ENCODE results near the gene ASB13.

Gene ASB13

DNA sequence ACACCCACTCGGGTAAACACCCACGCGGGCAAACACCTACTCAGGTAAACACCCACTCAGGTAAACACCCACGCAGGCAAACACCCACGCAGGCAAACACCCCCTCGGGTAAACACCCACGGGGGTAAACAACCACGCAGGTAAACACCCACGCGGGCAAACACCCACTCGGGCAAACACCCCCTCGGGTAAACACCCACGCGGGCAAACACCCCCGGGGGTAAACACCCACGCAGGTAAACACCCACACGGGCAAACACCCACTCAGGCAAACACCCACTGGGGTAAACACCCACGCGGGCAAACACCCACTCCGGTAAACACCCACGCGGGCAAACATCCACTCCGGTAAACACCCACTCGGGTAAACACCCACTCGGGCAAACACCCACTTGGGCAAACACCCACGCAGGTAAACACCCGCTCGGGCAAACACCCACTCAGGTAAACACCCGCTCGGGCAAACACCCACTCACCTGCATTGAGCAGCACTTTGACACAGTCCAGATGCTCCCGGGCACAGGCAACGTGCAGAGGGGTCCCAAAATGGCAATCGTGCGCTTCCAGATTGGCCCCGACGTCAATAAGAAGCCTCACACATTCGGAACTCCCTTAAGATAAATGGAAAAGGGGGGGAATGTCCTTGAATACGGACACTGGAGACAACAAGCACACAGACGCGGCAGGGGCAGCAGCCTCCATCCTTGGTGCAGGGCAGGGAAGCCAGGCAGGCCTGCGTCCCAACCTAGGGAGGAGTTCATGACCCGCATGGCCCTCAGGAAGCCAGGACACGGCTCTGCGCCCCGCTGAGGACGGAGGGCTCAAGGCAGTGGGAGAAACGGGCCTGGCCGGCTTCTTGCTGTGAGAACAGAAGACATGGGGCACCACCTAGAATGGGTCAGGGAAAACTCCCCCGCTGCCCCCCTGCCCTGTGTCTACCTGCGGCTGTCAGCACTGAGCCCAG is 17.6 kb downstream of the ASB13 start:
- DNase-seq (ENCODE audit: insufficient read length, low spot score) (no peak), FAIRE-seq (no peak)

DNA sequence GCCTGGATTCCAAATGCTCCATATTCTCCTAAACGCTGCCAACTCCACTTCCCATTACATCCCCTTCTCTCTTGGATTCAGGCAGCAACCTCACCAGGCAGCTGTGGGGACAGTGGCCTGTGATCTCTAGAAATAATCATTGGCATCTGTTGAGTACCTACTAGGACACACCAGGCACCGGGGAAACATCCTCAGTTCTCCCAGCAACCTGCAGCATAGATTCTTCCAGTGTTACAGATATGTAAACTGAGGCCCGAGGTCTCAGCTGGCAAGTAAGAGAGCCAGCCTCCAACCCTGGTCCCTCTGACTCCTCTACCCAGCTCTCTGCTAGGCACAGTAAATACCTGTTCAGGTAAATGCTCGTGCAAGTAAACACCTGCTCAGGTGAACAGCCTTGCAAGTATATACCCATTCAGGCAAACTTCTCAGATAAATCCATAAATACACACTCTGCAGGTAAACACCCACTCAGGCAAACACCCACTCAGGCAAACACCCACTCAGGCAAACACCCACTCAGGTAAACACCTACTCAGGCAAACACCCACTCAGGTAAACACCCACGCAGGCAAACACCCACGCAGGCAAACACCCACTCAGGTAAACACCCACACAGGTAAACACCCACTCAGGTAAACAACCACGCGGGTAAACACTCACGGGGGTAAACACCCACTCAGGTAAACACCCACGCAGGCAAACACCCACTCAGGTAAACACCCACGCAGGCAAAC is 18.7 kb downstream of the ASB13 start:
- DNase-seq (ENCODE audit: insufficient read length, low spot score): no peak
- FAIRE-seq: no peak

DNA sequence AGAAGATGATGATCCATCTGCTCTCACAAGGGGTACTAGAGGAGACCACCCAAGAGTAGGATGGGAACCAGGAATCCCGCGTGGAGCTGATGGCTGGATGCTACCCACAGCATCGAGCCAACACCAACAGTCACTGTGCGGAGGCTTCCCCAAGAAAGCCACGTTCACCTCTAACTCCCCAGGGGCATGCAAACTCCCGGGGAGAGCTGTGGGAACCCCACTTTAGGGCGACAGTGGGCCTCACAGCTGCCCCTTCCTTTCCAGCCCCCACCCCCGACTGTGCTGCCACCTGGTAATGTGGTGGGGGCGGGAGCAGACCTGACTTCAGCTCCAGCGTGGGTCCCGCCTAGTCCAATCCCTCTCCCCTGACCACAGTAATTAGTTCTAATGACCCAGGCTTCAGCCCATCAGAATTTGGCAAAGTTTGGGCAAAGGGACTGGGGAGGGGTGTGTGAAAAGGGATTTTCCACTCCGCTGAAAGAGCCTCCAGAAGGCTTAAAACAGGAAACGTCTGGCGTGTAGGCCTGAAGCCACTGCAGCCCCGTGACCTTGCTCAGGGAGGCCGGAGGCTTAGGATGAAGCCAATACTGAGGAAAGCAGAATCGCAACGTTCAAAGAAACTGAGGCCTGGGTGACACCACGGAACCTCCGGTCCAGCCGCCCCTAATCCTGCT is 20.3 kb downstream of the ASB13 start:
- DNase-seq (ENCODE audit: insufficient read length, low spot score) (no peak), FAIRE-seq (no peak)

DNA sequence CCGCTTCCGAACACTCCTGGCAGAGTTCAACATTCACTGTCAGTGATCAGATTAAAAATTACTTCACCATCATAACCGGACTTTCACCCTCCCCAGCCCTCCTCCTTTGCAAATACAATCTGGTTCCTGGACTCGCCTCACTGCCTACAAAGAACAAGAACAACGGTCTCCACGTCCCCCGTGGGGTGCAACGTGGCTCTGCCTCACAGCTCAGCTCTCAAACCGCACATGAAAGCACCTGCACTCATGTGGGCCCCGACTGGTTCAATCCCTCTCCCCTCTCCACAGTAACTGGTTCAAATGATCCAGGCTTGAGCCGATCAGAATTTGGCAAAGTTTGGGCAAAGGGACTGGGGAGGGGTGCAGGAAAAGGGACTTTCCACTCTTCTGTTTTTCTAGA is 21.0 kb downstream of the ASB13 start:
- FAIRE-seq: no peak
- no peak for DNase-seq (ENCODE audit: insufficient read length, low spot score)

DNA sequence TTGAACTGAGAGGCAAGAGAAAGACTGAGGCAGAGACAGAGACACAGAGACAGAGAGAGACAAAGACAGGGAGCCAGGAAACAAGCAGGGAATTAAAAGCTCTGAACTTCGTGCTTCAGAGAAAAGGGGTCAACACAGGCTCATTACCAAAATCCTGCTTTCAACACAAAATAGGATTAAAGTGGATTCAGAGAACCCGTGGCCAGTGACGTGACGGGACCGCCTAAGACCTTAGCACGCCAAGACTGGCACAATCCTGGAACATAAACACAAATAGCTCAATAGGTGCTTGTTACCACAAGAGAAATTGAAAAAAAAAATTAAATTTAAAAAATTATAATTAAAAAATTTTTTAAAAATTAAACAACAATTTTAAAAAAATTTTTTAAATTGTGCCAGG is 21.5 kb downstream of the ASB13 start:
- no peak for FAIRE-seq
- DNase-seq (ENCODE audit: insufficient read length, low spot score): no peak

DNA sequence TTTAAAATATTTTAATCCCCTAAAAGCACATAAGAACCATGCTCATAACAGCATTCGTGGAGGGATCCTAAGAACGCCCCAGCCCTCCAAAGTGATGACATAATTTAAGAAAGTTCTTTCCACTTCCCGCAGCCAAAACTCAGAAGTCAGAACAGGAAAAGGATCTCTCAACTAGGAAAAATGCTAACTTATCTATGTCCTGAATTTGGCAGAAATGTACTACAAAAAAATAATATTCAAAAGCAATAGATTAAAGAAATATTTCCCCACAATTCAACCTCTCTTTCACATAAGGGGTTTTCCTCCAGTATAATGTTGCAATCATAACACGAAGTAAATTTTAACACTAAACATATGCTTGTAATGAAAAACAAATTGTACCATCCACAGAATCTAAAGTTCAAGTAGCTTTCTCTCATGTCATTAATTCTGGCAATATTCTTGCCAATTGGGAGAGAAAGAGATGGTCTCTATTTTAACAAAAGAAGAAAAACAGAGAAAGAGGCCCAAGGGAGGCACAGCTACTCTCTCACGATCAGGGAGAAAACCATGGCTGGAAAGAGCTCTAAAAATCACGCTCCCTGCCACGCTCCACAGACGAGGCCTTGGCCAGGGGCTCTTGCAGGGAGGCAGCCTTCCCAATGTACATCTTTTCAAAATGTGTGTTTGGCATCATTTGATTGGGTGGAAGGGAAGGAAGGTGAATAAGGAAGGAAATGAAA is 22.9 kb downstream of the ASB13 start:
- FAIRE-seq (no peak), DNase-seq (ENCODE audit: insufficient read length, low spot score) (no peak)

DNA sequence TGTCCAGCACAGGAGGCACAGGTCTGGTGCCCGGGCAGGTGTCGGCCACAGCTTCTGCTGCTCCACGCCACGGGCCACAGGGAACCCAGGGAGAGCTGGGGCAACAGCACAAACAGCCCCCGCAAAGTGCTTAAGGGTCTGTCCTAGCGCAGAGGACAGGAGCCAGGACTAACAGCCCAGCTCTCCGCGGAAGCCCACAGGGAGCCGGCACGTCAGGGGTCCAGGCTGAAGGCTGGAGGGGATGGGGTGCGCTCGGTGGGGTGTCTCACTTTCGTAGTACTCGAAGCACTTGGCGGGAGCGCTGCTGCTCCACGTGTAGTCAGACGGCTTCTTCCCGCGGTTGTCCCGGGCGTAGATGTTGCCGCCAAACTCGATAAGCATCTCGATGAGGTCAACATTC is 24.9 kb downstream of the ASB13 start:
- no peak for FAIRE-seq
- no peak for DNase-seq (ENCODE audit: insufficient read length, low spot score)

DNA sequence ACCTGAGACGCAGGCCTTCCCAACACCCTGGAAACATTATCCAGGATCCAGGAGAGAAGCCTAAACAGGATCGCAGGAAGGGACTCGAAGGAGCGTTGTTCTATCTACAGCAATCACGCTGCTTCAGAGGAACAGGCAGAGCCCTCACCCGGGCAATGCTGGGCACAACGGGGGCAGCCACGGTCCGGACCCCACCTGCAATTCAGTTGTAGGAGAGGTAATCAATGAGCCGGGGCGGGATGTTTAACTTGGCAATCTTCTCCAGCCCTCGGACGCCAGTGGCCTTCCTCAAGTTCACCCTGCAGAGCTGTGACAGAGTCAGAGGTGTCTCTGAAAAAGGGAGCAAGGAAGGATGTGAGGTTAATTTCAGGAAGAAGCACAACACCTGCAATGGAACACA is 25.9 kb downstream of the ASB13 start:
- DNase-seq (ENCODE audit: insufficient read length, low spot score) (no peak), FAIRE-seq (no peak)

DNA sequence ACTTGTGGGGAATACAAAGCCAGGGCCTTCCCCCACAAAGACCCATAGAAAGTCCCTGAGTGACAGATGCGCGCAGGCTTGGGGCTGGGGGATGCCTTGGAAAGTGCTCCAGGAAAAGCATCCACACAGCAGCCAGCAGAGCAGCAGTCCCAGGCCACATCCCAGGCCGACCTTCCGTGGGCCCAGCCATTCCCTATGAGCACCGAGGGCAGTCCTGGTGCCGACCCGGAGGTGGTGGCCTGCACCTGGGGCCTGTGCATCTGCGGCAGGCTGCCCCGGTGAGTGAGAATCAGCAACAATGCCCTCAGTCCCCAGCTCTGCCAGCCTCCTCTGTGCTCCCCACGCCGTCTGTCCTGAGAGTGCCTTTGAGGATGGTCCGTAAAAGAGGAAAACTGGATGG is 26.4 kb downstream of the ASB13 start:
- FAIRE-seq (no peak), DNase-seq (ENCODE audit: insufficient read length, low spot score) (no peak)

DNA sequence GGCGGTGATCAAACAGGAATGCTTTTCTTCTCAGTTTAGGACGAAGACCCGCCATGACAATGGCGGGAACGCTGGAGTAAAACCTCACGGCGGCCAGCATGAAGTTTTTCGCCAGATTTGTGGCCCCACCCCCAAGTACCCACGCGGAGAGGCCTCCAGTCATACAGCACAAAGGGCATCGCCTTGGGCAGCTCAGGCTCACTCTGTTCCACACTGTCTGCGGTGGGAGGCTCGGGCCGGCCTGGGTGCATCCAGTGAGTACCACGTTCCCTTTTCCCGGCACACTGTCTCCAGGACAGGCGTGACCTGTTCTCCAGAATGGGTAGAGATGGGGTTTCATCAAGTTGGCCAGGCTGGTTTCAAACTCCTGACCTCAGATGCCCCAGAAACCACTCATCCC is 27.3 kb downstream of the ASB13 start:
- FAIRE-seq: no peak
- DNase-seq (ENCODE audit: insufficient read length, low spot score): no peak

DNA sequence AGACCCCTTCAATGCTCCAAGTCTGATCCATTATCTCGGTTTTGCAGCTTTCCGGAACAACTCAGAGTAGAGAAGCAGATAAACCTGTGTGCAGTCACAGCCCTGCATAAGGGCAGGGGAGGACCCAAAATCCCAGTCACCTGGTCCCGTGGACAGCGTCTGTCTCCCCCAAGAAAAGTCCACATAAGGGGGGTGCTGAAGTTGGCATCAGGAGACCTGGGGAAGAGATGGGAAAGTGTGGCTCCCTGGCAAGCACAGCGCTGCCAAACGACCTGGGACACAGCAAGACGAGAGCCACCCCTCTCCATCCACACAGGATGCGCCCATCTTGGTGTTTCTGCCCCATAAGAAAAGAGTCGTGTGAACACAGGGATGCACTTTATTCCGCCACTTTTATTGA is 27.9 kb downstream of the ASB13 start:
- no peak for DNase-seq (ENCODE audit: insufficient read length, low spot score)
- no peak for FAIRE-seq

DNA sequence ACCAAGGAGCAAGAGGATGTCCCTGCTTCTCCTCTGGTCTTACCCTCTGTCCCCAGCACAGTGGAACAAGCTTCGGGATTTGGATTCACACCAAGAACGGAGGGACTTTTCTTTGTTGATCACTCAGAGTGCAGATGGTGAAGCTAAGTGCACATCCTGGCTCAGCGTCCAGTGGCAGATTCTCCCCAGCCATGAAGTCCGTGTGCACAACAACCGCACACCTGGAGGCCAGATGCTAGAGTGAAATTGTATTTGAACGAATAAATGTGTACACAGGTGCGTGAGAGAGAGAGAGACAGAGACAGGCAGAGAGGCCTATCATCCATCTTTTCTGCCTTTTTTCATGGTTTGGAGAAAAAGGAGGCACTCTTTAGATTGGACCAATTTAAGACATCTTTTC is 31.5 kb downstream of the ASB13 start:
- DNase-seq (ENCODE audit: insufficient read length, low spot score): no peak
- no peak for FAIRE-seq

DNA sequence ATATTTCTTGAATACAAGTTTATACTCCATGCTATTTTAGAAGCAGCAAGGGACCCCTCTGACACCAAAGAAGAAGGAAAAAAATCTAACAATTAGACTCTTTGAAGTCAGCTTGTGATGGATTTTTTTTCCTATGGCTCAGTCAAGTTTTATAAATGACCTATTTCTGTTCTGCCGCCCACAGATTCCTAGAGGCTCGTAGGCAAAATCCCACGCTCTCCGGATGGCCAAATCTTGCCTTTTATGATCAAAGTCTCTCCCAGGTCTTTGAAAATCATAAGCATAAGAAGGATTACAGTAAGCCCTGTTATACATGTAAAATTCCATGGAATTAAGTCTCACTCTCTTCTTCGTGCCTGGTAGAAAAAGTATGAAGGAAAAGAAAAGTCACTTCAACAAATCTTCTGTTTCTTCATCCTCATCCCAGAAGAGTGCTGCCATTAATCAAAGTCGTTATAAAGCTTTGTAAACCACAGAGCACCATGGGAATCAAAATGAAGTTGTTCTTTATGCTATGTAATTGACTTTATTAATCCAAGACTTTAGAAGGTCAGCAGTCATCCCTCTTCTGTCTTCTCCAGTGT is 33.1 kb downstream of the ASB13 start:
- FAIRE-seq: no peak

DNA sequence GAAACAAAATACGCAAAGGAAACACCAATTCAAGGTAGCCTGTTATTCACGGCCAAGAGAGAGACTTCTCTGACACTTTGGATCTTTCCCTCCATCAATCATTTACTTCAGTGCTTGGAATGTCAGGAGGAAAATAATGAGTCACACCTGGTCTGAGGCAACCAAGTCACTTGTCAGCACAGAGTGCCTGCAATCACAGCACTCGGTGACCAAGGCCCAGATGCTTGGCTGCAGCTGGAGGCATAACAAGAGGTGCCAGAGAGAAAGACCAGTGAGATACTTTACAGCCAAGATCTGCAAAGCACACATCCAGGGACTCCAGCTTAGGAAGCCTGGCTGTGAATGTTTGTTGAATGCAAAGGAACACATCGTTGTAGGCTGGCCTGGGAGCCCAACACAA is 33.9 kb downstream of the ASB13 start:
- FAIRE-seq (no peak), DNase-seq (ENCODE audit: insufficient read length, low spot score) (no peak)

More for the DNA sequence above, 33.1 kb downstream of the ASB13 start:
- DNase-seq (ENCODE audit: insufficient read length, low spot score): no peak

DNA sequence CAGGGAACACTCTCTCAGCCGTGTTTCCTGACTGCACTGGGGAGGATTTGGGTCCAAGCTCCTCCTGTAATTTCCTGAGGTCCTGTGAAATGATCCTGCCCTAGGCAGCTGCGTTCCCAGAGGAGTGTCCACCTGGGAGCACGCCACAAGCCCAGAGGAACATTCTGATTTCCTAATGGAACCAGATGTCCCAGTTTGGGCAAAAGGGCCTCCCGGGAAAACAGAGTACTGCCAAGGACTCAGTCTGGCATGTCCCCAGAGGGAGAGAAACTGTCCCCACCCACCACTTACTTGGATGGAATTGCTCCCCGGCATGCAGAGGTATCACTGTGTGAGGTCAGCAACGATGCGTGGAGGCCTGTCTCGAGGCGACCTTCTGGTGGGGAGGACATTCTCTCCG is 34.5 kb downstream of the ASB13 start:
- FAIRE-seq: no peak

DNA sequence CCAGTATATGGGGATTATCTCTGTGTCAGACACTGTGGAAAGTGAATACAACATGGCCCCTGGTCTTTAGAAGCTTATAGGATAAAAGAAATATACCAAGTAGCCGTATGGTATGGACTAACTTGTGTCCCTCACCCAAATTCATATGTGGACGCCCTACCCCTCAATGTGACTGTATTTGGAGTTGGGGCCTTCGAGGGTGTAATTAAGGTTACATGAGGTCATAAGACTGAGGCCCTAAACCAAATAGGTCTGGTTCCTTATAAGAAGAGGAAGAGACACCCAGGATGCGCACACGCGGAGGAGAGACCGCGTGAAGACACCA is 36.3 kb downstream of the ASB13 start:
- DNase-seq (ENCODE audit: insufficient read length, low spot score) (no peak), FAIRE-seq (no peak)

More for the DNA sequence above, 34.5 kb downstream of the ASB13 start:
- DNase-seq (ENCODE audit: insufficient read length, low spot score): no peak

DNA sequence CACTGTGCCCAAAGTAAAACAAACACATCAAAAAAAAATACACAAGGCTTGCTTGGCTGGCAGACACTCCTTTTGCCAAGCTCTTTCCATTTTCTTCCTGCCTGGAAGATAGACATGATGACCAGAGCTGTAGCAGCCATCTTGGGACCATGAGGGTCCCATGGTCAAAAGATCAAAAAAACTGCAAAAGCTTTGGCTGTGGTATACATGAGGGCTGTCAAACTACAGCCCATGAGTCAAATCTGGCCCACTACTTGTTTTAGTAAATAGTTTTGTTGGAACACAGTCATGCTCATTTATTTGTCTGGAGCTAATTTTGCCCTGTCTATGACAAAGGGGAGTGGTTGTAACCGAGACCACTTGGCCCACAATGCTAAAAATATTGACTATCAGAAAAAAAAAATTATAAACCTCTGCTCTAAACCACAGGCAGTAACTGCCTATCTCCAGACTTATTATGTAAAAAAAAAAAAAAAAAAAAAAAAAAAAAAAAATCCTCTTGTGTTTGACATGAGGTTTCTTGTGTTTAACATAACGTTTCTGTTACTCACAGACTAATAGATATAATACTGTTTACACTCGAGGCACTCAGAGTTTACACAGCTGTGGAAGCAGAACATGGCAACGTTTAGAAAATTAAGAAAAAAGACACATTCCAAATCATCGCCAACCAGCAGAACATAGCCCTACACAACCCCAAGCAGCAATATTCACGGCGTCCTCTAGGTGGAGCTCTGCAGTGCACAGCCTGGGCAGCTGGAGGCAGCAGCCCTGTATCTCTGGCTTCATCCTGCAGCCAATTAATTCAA is 36.9 kb downstream of the ASB13 start:
- DNase-seq (ENCODE audit: insufficient read length, low spot score) (peak; percentile 57), FAIRE-seq (no peak)

DNA sequence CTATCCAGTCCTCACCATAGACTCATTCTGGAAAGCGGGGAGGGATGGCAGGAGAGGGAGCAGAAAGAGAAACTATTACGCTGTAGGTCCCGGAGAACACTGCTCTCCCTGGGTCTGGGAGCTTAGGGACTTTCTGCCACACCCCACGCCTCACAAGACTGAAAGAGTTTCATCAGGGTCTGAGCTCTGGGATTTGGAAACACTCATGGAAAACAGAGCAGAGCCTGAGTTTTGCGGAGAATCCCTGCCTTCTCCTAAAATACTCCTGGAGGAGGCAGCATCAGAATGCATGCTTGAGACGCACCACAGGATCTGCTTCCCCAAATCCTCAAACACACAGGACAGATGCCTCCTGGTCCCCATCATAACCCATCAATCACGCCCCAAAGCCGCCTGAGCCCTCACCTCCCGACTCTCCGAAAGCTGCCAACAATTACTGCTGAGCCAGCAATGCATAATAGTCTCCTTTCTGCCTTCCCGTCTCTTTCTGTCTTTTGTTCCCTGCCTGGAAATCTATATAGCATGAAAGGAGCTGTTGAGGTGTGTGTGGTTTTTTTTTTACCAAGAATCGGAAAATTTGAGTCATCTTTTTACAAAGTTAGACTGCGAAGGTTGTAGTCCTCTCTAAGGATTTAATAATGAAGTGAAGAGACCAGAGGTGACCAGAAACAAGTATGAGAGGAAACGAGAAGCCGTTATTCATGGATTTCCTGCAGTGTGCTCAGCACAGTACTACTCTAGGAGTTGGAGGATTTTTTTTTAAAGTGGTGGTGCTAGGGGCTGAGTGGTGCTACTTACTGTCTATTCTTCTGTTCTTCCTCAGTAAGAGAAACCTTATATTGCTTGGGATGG is 37.7 kb downstream of the ASB13 start:
- FAIRE-seq: no peak
- no peak for DNase-seq (ENCODE audit: insufficient read length, low spot score)

All from HTR-8/SVneo (cell line).